HEK293 (cell line): Measurements from ENCODE around the gene IRS2.

Experiments used
- ZNF24 ChIP-seq: fragments of 450-650 bp; formaldehyde crosslinking; IDR thresholded peaks from 2 replicates; pipeline ENCODE4 v1.5.1; 2016; ENCODE audit warnings: missing biosample characterization, missing genetic modification characterization
- ZNF280D ChIP-seq: fragments of 450-650 bp; formaldehyde crosslinking; IDR thresholded peaks from 2 replicates; pipeline ENCODE4 v1.5.1; 2016; ENCODE audit warnings: missing biosample characterization, missing genetic modification characterization

- TF ChIP-seq ZNF280D, result no peak
- no peak for TF ChIP-seq ZNF24 (tag by site-specific recombination)
Observed at GRCh38 chr13:109746364-109746763, 40.0 kb downstream of the IRS2 start.
